Measurements from ENCODE around the gene LRRC59.
"Not testable (repeated sequence)": the region's sequence is repeated elsewhere in the genome, so short reads cannot be mapped to it uniquely, and the experiment has no call there.

The LRRC59 gene

DNA sequence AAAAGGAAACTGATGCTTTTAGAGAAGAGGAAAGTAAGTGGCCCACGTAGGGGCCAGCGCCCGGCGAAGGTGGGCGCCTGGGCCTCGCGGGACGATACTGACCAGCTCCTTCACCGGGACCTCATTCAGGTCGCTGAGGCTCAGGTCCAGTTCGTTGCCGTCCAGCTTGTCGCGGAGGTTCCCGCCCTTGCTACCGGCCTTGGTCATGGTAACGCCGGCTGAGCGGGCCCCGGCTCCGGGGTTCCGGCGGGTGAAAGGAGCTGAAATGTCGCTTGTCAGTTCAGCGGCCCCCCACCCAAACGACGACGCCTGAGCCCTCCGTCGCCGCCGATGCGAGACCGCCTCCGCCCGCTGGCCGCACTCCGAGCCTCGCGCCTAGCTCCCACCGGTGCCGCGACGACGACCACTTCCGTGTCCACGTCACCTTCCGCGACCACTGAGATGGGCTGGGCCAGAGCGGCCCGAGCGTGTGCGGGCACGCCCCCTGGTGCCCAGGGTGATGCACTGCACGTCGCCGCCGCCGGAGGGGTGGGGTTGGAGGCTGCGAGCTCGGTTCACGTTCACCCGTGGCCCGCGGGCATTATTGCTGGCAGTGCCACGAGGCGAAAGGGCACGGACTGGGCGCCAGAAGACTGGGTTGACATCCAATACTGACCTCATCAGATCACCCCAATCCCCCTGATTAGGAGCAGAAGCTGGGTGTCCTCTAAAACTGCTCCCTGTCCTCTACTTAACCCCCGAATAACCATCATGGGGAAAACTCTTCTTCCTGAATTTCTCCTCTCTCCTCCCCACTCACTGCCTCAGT, at the start of gene LRRC59:
TSS of gene LRRC59 (minus strand) at position 413 of the 808 bp plus-strand sequence. CDS start at position 207, 206 bp downstream.
- peak; percentile 74 for DNase-seq

DNA sequence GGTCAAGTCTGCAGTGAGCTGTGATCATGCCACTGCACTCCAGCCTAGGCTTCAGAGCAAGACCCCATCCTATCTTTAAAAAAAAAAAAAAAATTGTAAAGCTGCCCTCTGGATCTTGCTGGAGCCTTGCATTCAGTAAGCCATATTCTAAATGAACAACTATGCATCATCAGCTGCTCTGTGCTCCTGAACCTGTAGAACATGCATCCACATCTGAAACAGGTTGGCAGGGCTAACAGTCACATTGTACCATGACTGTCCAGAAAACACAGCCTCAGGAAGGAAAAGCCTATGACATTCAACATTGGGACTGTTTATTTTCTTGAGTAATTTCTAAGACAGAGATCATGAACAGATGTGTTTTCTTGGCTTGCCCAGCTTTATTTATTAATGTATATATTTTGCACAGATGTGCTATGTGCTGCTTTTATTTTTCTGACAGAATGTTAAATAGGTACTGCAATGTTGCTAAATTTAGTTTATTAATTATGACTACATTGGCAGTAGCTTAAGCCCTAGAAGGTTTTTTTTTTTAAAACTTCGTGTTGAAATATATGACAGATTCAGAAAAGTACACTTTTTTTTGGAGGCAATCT, 48.5 kb upstream of the LRRC59 start:
- DNase-seq: no peak

GRCh38 chr17:50444841-50445715, 47.8 kb upstream of the LRRC59 start:
- no peak for DNase-seq

GRCh38 chr17:50443505-50443974, 46.2 kb upstream of the LRRC59 start:
- no peak for DNase-seq

GRCh38 chr17:50440838-50441829, 43.8 kb upstream of the LRRC59 start:
- DNase-seq: no peak

DNA sequence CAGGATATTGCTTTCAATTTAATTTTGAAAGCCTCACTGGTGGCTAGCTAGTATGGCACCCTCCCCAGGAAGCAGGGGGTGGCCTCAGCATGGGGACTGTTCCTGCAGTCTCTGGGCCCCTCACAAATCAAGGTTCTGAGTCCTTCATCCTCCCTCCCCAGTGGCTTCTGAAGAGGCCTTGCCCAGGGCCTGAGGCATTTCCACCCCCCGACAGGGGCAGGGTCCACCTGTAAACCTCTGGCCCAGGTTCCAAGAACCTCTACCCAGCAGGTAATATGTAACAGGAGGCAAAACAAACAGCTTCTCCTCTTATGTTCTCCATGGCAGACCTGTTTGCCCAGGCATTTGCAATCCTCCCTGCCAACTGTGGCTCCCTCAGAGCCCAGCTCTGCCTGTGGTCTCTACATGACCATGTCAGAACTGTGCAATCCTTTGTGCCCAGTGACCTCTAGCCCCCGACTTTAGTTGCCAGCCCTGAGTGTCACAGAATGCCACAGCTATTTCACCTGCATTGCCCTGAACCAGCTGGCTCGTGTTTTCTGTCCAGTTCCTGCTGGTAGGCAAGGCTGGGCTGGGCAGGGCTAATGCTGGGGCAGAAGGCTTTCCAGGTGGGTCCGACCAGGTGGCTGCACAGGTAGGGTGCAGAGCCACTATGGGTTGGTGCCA, 43.0 kb upstream of the LRRC59 start:
- no peak for DNase-seq

DNA sequence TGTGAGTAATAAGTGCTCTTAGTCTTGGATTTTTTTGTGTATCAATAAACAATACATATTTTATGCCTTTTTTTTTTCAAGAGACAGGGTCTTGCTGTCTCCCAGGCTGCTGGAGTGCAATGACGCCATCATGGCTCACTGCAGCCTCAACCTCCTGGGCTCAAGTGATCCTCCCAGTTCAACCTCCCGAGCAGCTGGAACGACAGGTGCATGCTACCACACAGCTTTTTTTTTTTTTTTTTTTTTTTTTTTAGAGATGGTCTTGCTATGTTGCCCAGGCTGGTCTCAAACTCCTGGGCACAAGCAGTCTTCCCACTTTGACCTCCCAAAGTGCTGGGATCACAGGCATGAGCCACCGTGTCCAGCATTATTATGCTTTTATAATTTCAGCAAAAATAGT, 41.7 kb upstream of the LRRC59 start:
- no peak for DNase-seq

DNA sequence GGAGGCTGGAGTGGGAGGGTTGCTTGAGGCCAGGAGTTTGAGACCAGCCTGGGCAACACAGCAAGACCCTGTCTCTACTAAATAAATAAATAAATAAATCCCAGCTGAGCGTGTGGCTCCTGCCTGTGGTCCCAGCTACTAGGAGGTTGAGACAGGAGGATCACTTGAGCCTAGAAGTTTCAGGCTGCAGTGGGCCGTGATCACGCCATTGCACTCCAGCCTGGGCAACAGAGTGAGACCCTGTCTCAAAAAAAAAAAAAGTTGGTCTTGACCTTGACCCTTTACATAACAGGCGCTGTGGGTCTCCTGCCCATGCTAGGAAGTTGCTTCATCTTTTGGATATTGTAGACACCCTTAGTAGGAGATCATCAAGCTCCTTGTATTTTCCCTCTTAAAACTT, 40.1 kb upstream of the LRRC59 start:
- no peak for DNase-seq

GRCh38 chr17:50432125-50432762, 34.9 kb upstream of the LRRC59 start:
- DNase-seq: no peak

GRCh38 chr17:50430821-50431618, 33.7 kb upstream of the LRRC59 start:
- no peak for DNase-seq

DNA sequence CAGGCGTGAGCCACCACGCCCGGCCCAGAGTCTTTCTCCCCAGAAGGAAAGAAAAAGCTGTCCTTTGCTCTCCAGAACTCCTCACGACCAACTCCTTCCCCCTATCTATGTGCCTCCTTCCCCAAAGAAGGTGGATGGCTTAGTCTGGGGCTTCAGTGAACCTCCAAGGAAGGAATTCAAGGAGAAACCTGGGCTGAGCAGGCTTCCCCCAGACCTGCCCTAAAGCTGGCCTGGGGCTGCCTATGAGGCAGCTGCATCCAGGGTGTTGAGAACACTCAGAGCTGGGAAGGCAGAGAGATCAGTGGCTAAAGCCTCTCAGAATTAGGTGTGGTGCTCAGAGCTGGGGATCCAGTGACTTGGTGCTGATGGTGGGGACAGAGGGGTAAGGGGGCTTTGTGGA, 32.5 kb upstream of the LRRC59 start:
- DNase-seq: no peak

DNA sequence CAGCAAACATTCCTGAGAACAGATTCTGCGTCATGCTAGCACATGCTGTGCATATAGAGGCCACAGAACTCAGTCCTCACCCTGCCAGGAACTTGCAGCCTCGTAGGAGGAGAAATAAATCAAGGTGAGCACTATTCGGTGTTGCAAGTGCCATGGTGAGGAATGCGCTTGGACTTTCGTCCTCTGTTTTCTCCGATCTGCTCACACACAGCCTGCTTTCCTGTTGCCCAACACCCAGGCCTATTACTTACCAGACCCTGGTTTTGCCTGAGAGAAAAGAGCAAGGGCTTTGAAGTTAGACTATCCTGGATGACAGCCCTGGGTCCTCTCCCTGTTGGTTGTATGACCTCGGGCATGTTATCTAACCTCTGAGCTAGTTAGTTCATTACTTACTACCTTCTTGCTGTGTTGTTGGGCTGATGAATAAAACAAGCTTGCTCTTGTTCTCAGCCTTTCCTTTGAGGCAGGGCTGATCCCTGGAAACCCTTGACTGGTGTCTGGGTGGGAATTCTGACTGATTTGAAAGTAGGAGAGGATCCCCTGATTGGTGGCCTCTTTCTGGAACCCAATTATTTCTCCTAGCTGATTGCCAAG, 31.6 kb upstream of the LRRC59 start:
- no peak for DNase-seq

GRCh38 chr17:50428126-50428525, 30.8 kb upstream of the LRRC59 start:
- DNase-seq: not testable (repeated sequence)

- DNase-seq: no peak
Measured at GRCh38 chr17:50426814-50427787, 29.8 kb upstream of the LRRC59 start.

- DNase-seq: no peak
Measured at GRCh38 chr17:50426472-50426782, 29.1 kb upstream of the LRRC59 start.

GRCh38 chr17:50425682-50426471, 28.6 kb upstream of the LRRC59 start, which contains the start of gene ACSF2:
TSS of gene ACSF2 (plus strand) at chr17:50426218. CDS start at chr17:50426262, 44 bp downstream.
- DNase-seq: peak; percentile 37

DNA sequence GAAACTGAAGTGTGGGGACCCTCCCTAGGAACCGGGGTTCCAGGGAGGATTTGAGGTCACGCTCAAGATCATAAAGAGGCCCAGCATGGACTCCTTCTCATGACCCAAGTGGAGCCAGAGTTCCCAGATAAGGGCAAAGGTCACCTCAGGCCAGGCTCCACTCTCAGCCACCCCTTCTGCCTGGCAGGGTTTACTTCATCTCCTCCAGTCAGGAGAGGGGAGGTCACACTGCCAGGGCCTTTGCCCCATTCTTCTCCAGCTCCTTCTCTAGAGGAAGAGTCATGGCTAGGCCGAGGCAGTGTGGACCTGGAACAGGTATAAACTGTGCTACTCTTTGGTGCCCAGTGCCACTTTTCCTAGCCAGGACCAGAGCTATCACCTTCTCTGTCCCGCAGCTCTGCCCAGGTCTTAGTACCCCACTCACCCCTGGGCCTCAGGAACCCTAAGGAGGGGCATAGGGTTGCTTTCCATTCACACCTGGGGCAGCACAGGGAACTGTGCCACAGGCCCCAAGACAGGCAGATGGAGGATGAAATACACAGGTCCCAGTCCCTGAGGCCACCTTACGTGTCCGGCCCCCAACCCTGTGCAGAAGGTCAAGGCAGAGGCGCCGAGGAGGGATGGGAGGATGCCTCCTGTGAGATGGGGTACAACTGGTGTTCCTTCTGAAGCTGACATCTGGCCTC, 27.8 kb upstream of the LRRC59 start:
- DNase-seq: no peak
